SU-DHL-6 (cell line): ENCODE results near the gene CHD6.

ENCODE experiments used
- H2AFZ ChIP-seq: fragments of 200-600 bp; sonication (generic); 2 replicates; pipeline ENCODE4 v1.6.1; 2014; ENCODE audit warnings: low read depth, mild to moderate bottlenecking, moderate library complexity, mixed read lengths, antibody characterized with exemption, low read length; ENCODE audit not compliant: severe bottlenecking
- H3F3A ChIP-seq: fragments of 200-600 bp; shearing (Covaris generic); 2 replicates; pipeline ENCODE4 v1.6.0; 2016; ENCODE audit warnings: antibody characterized with exemption, mild to moderate bottlenecking; ENCODE audit not compliant: insufficient read depth
- H3K27ac ChIP-seq: fragments of 200-600 bp; sonication (generic); 2 replicates; pipeline ENCODE4 v1.5.1; 2016; ENCODE audit warnings: low read depth, mild to moderate bottlenecking, low read length, moderate library complexity, mixed read lengths
- H3K27me3 ChIP-seq: fragments of 200-600 bp; sonication (generic), shearing (Covaris generic); 2 replicates; pipeline ENCODE4 v1.6.0; 2014; ENCODE audit warnings: mild to moderate bottlenecking, low read length
- H3K36me3 ChIP-seq: fragments of 200-600 bp; sonication (generic); 2 replicates; pipeline ENCODE4 v1.6.1; 2014; ENCODE audit warnings: mild to moderate bottlenecking, low read length, mixed read lengths
- H3K4me2 ChIP-seq: fragments of 300-600, 200-600 bp; shearing (Covaris generic), sonication (generic); 2 replicates; pipeline ENCODE4 v1.6.0; 2014; ENCODE audit warnings: low read length, low read depth, mild to moderate bottlenecking; ENCODE audit not compliant: poor library complexity, severe bottlenecking
- H3K4me3 ChIP-seq: fragments of 200-600 bp; sonication (generic); 2 replicates; pipeline ENCODE4 v1.5.1; 2014; ENCODE audit warnings: antibody characterized with exemption, low read length, mild to moderate bottlenecking, mixed read lengths; ENCODE audit not compliant: insufficient read depth, poor library complexity, severe bottlenecking
- H3K79me2 ChIP-seq: fragments of 200-600 bp; sonication (generic); 2 replicates; pipeline ENCODE4 v1.6.1; 2014; ENCODE audit warnings: mild to moderate bottlenecking, low read length, moderate library complexity; ENCODE audit not compliant: insufficient read depth
- H3K9ac ChIP-seq: fragments of 200-600 bp; sonication (generic); 2 replicates; pipeline ENCODE4 v1.7.0; 2014; ENCODE audit warnings: mild to moderate bottlenecking, low read length
- H3K9me2 ChIP-seq: fragments of 200-600 bp; sonication (generic); replicated peaks from 2 replicates; pipeline ENCODE4 v1.6.1; 2014; ENCODE audit warnings: low read length; ENCODE audit not compliant: insufficient read depth
- H3K9me3 ChIP-seq: fragments of 200-600 bp; sonication (generic); 2 replicates; pipeline ENCODE4 v1.6.1; 2014; ENCODE audit warnings: low read length, mixed read lengths; ENCODE audit not compliant: insufficient read depth
- H4K20me1 ChIP-seq: fragments of 200-600 bp; sonication (generic); 2 replicates; pipeline ENCODE4 v1.6.1; 2014; ENCODE audit warnings: low read depth, mild to moderate bottlenecking, antibody characterized with exemption, low read length, moderate library complexity, mixed read lengths
- EZH2phosphoT487 ChIP-seq: fragments of 200-600 bp; sonication (generic), shearing (Covaris generic); conservative IDR thresholded peaks from 2 replicates; pipeline ENCODE4 v1.6.1; 2018; ENCODE audit warnings: mild to moderate bottlenecking, antibody characterized with exemption, low read length, moderate library complexity, mixed read lengths
- TF ChIP-seq, protein P1 (sequence below): fragments of 200-600 bp; sonication (generic); IDR thresholded peaks from one replicate; pipeline ENCODE4 v1.5.1; 2017; ENCODE audit warnings: antibody characterized with exemption, mild to moderate bottlenecking, low read length, moderate library complexity; ENCODE audit not compliant: insufficient read depth, poor library complexity, severe bottlenecking

The CHD6 gene

DNA sequence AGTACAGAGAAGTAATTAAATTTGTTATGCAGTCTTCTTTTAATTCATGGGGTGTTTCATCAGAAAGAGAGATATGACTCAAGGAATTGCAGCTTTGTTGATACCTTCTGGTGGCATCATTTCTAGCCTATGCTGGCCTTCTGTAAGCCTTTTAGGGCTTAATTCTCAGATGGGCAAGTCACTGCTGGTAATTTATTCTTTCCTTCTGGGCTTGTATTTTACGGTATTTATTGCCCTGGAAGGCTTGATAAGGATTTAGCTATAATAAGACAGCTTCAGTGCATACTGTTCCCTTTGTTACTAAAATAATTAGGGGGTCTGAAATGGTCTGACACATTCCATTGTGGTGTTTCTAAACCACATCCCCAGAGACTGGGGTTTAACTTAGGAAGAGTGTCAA is 193.6 kb downstream of the CHD6 start:
- no peaks in the 10 kb centered on the region for H3K9me3 ChIP-seq
- H4K20me1 ChIP-seq: no peaks in the 10 kb centered on the region
- no peak overlapping the region for H3K9ac ChIP-seq
- H3K79me2 ChIP-seq: no peaks in the 10 kb centered on the region
- H3K36me3 ChIP-seq: no peaks in the 10 kb centered on the region
- TF ChIP-seq, protein P1, sequence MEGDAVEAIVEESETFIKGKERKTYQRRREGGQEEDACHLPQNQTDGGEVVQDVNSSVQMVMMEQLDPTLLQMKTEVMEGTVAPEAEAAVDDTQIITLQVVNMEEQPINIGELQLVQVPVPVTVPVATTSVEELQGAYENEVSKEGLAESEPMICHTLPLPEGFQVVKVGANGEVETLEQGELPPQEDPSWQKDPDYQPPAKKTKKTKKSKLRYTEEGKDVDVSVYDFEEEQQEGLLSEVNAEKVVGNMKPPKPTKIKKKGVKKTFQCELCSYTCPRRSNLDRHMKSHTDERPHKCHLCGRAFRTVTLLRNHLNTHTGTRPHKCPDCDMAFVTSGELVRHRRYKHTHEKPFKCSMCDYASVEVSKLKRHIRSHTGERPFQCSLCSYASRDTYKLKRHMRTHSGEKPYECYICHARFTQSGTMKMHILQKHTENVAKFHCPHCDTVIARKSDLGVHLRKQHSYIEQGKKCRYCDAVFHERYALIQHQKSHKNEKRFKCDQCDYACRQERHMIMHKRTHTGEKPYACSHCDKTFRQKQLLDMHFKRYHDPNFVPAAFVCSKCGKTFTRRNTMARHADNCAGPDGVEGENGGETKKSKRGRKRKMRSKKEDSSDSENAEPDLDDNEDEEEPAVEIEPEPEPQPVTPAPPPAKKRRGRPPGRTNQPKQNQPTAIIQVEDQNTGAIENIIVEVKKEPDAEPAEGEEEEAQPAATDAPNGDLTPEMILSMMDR: no peak
- no peak for TF ChIP-seq EZH2phosphoT487
- H3K4me3 ChIP-seq: no peak overlapping the region
- no peaks in the 10 kb centered on the region for H3K27me3 ChIP-seq
- no peaks in the 10 kb centered on the region for H3F3A ChIP-seq
- no peak overlapping the region for H3K27ac ChIP-seq
- H2AFZ ChIP-seq: no peak overlapping the region
- H3K9me2 ChIP-seq: no peaks in the 10 kb centered on the region
- no peak overlapping the region for H3K4me2 ChIP-seq

DNA sequence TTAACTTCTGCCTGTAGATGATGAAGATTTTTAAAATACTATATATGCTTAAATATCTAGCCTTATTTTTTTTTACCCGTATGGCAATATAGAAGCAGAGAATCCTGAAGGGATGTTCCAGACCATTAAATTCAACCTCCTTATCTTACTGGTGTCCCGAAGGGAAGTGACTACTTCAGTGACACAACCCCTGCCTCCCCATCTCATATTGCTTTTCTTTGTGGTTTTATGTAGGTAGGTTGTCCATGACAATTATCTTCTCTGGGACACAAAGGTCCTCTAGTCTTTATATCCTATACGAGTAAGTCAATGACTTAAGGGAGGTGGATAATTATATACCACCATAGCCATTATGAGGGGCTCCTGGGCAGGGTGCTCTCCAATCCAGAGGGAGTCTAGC is 194.2 kb downstream of the CHD6 start:
- no peak overlapping the region for H3K27ac ChIP-seq
- H3K79me2 ChIP-seq: no peaks in the 10 kb centered on the region
- H3F3A ChIP-seq: no peaks in the 10 kb centered on the region
- no peaks in the 10 kb centered on the region for H3K36me3 ChIP-seq
- H3K4me3 ChIP-seq: no peak overlapping the region
- H3K27me3 ChIP-seq: no peaks in the 10 kb centered on the region
- H3K9ac ChIP-seq: no peak overlapping the region
- TF ChIP-seq EZH2phosphoT487: no peak
- TF ChIP-seq, protein P1: no peak
- no peak overlapping the region for H3K4me2 ChIP-seq
- no peaks in the 10 kb centered on the region for H3K9me3 ChIP-seq
- no peaks in the 10 kb centered on the region for H3K9me2 ChIP-seq
- H2AFZ ChIP-seq: no peak overlapping the region
- no peaks in the 10 kb centered on the region for H4K20me1 ChIP-seq

DNA sequence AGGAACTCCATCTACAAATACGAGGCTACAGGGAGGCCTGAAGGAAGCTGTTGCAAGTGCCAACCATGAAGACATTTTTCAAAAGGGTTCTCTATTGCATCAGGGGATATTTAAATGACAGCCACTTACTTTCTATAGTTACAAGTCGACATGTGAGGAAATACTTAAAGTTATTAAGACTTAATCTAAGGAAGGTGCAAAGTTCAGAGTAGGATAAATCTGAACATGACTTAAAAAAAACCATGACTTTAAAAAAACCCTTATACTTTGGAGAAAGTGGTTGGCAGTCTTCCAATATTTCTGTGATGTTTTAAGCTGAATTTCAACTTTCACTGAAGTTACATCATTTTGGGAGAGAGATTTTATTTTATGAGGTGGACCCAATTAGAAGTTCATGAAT is 195.2 kb downstream of the CHD6 start:
- H3F3A ChIP-seq: no peaks in the 10 kb centered on the region
- H3K79me2 ChIP-seq: no peaks in the 10 kb centered on the region
- no peaks in the 10 kb centered on the region for H3K27me3 ChIP-seq
- H3K9me2 ChIP-seq: no peaks in the 10 kb centered on the region
- H2AFZ ChIP-seq: no peak overlapping the region
- no peak overlapping the region for H3K4me3 ChIP-seq
- no peak overlapping the region for H3K4me2 ChIP-seq
- no peaks in the 10 kb centered on the region for H4K20me1 ChIP-seq
- TF ChIP-seq, protein P1: no peak
- no peak for TF ChIP-seq EZH2phosphoT487
- no peaks in the 10 kb centered on the region for H3K36me3 ChIP-seq
- H3K27ac ChIP-seq: no peak overlapping the region
- H3K9me3 ChIP-seq: no peaks in the 10 kb centered on the region
- no peak overlapping the region for H3K9ac ChIP-seq
